HepG2 (cell line): ENCODE measurements around the gene PEX5. TPM values are rescaled to one million over a fixed set of nuclear protein-coding genes. Genes with fewer than 3 reads are reported as not detected.

Source experiments
- ARNTL ChIP-seq: sonication (generic); formaldehyde crosslinking; IDR thresholded peaks from 2 replicates; pipeline ENCODE4 v1.4.0; 2020; ENCODE audit warnings: mild to moderate bottlenecking, missing genetic modification reagents
- EED ChIP-seq: sonication (generic); formaldehyde crosslinking; IDR thresholded peaks from 2 replicates; pipeline ENCODE4 v1.5.0; 2020; ENCODE audit warnings: mild to moderate bottlenecking, missing genetic modification reagents
- GLI4 ChIP-seq: sonication (generic); formaldehyde crosslinking; IDR thresholded peaks from 2 replicates; pipeline ENCODE4 v1.5.1; 2020; ENCODE audit warnings: missing genetic modification reagents, mild to moderate bottlenecking, moderate library complexity, borderline replicate concordance
- JUN ChIP-seq: sonication (generic); formaldehyde crosslinking; IDR thresholded peaks from 2 replicates; pipeline ENCODE4 v1.4.0; 2020; ENCODE audit warnings: mild to moderate bottlenecking, missing genetic modification reagents
- KAT7 ChIP-seq: IDR thresholded peaks from 2 replicates; pipeline ENCODE4 v1.6.1; 2018; ENCODE audit warnings: borderline replicate concordance, missing compliant biosample characterization
- LCORL ChIP-seq, 2 experiments: fragments of 450-650 bp in 1 of 2; sonication (generic) in 1 of 2; formaldehyde crosslinking in 1 of 2; IDR thresholded peaks; 2 replicates each; pipeline versions ENCODE4 v1.5.0 to v1.6.1; 2017 to 2020; ENCODE audit warnings: antibody characterized with exemption in 1 of 2, missing genetic modification reagents in 1 of 2
- PHF8 ChIP-seq: sonication (generic); formaldehyde crosslinking; IDR thresholded peaks from 2 replicates; pipeline ENCODE4 v1.5.0; 2020; ENCODE audit warnings: missing genetic modification reagents
- SRSF4 ChIP-seq: fragments of 200-400 bp; formaldehyde crosslinking; IDR thresholded peaks from one replicate; pipeline ENCODE4 v1.6.1; 2018; ENCODE audit warnings: mild to moderate bottlenecking, low read depth, low read length, moderate library complexity; ENCODE audit not compliant: poor library complexity, severe bottlenecking
- XRCC5 ChIP-seq: fragments of 200-400 bp; formaldehyde crosslinking; optimal IDR thresholded peaks from 2 replicates; pipeline ENCODE3; 2017; ENCODE audit warnings: mild to moderate bottlenecking, low read length
- ZC3H13 ChIP-seq: sonication (generic); formaldehyde crosslinking; IDR thresholded peaks from 2 replicates; pipeline ENCODE4 v1.8.1; 2023; ENCODE audit warnings: mild to moderate bottlenecking, missing genetic modification reagents, moderate library complexity
- ZNF607 ChIP-seq: sonication (generic); formaldehyde crosslinking; IDR thresholded peaks from 2 replicates; pipeline ENCODE4 v1.5.1; 2020; ENCODE audit warnings: missing genetic modification reagents, mild to moderate bottlenecking, borderline replicate concordance
- ZNF709 ChIP-seq: sonication (generic); formaldehyde crosslinking; IDR thresholded peaks from 2 replicates; pipeline ENCODE4 v1.5.0; 2020; ENCODE audit warnings: mild to moderate bottlenecking, missing genetic modification reagents
- ZNF768 ChIP-seq: sonication (generic); formaldehyde crosslinking; IDR thresholded peaks from 2 replicates; pipeline ENCODE4 v1.4.0; 2020; ENCODE audit warnings: missing genetic modification reagents
- polyA plus RNA-seq, 8 experiments: library from polyadenylated mRNA; depleted of rRNA in 3 of 8; stranded (reverse) in 7 of 8; unstranded in 1 of 8; fragments of >200 nt; fragmentation: Illumina TruSeq in 4 of 8; extraction: Trizol in 4 of 8; gene quantifications; 2 replicates each; pipeline versions ENCODE4 v1.2.1 to v1.2.3, GENCODE V29; 2011 to 2016; ENCODE audit warnings: low read depth in 4 of 8, missing spikeins in 1 of 8, mixed read lengths in 1 of 8; ENCODE audit not compliant: insufficient read depth in 1 of 8
- total RNA-seq, 5 experiments: library from RNA; depleted of rRNA; stranded (reverse); fragments of >200 nt; fragmentation: Illumina TruSeq; extraction: Trizol; gene quantifications; 2 replicates each; pipeline ENCODE4 v1.2.3, GENCODE V29; 2016; ENCODE audit warnings: low read depth in 1 of 5
- TF ChIP-seq, protein P1 (sequence below): sonication (generic); formaldehyde crosslinking; conservative IDR thresholded peaks from 2 replicates; pipeline ENCODE4 v1.4.0; 2020; ENCODE audit warnings: mild to moderate bottlenecking, missing genetic modification reagents, moderate library complexity
- TF ChIP-seq, protein P2 (sequence below): sonication (generic); formaldehyde crosslinking; IDR thresholded peaks from 2 replicates; pipeline ENCODE4 v1.5.0; 2020; ENCODE audit warnings: mild to moderate bottlenecking, low read depth, missing genetic modification reagents, borderline replicate concordance
- TF ChIP-seq, protein P3 (sequence below): sonication (generic); formaldehyde crosslinking; IDR thresholded peaks from 2 replicates; pipeline ENCODE4 v1.4.0; 2020; ENCODE audit warnings: missing genetic modification reagents, mild to moderate bottlenecking, borderline replicate concordance
- TF ChIP-seq, protein P4 (sequence below): sonication (generic); formaldehyde crosslinking; IDR thresholded peaks from 2 replicates; pipeline ENCODE4 v1.8.1; 2023; ENCODE audit warnings: mild to moderate bottlenecking, missing genetic modification reagents
- TF ChIP-seq, protein P5 (sequence below): sonication (generic); formaldehyde crosslinking; IDR thresholded peaks from 2 replicates; pipeline ENCODE4 v1.5.0; 2020; ENCODE audit warnings: missing genetic modification reagents

The PEX5 gene
- total and polyA plus RNA-seq, 2 of the 13 experiments (the other 11 are each of a cell fraction or from before 2014, with no cell fraction given), result 16.4 to 29.0 TPM

DNA sequence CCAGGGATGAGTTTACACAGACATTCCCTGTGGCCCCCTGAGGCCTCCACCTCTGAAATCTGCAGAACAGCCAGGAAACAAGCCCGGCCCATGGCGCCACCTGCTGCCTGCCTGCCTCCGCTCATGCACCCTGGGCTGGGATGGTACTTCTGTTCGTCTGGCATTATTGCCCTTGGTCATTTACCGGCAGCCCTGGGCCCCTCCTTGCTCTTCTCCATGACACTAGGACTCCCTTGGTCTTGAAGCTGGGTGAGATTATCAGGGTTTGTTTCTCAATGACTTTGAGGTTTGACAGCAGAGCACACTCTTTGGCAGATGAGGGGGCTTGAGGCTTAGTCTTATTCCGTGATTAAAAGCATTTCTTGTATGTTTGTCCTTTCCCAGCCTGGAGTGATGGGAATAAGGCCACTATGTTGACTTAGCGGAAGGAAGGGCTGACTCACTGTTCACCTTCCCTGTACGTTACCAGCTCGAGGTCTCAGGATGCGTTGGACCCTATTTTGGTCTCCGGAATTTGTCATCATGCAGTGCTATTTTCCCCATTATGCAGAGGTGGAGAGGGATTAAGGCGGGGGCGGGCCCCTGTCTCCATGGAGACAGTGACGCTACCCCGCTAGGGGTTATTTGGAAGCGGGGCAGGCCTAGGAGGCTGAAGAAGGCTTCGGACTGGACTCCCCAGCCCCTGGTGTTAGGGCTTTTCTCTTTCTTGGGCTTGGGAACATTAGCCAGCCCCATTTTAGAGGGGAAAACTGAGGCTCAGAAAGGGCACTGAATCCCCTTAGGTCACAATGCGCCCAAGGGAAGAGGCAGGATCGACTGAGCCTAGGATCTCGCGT lies 706 bp upstream of the PEX5 start (continued):
- TF ChIP-seq, protein P1, sequence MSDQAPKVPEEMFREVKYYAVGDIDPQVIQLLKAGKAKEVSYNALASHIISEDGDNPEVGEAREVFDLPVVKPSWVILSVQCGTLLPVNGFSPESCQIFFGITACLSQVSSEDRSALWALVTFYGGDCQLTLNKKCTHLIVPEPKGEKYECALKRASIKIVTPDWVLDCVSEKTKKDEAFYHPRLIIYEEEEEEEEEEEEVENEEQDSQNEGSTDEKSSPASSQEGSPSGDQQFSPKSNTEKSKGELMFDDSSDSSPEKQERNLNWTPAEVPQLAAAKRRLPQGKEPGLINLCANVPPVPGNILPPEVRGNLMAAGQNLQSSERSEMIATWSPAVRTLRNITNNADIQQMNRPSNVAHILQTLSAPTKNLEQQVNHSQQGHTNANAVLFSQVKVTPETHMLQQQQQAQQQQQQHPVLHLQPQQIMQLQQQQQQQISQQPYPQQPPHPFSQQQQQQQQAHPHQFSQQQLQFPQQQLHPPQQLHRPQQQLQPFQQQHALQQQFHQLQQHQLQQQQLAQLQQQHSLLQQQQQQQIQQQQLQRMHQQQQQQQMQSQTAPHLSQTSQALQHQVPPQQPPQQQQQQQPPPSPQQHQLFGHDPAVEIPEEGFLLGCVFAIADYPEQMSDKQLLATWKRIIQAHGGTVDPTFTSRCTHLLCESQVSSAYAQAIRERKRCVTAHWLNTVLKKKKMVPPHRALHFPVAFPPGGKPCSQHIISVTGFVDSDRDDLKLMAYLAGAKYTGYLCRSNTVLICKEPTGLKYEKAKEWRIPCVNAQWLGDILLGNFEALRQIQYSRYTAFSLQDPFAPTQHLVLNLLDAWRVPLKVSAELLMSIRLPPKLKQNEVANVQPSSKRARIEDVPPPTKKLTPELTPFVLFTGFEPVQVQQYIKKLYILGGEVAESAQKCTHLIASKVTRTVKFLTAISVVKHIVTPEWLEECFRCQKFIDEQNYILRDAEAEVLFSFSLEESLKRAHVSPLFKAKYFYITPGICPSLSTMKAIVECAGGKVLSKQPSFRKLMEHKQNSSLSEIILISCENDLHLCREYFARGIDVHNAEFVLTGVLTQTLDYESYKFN, result no peak
- TF ChIP-seq, protein P2, sequence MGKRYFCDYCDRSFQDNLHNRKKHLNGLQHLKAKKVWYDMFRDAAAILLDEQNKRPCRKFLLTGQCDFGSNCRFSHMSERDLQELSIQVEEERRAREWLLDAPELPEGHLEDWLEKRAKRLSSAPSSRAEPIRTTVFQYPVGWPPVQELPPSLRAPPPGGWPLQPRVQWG, result no peak
- TF ChIP-seq ZNF607 (CRISPR knock-in tag), result 0 out of 2 replicates have a peak, but pooled peaks have one; percentile 79
- peak; percentile 44 for TF ChIP-seq XRCC5
- TF ChIP-seq, protein P3, sequence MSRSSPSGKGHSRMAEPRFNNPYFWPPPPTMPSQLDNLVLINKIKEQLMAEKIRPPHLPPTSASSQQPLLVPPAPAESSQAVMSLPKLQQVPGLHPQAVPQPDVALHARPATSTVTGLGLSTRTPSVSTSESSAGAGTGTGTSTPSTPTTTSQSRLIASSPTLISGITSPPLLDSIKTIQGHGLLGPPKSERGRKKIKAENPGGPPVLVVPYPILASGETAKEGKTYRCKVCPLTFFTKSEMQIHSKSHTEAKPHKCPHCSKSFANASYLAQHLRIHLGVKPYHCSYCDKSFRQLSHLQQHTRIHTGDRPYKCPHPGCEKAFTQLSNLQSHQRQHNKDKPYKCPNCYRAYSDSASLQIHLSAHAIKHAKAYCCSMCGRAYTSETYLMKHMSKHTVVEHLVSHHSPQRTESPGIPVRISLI (CRISPR knock-in tag), result 0 out of 2 replicates have a peak, but pooled peaks have one; percentile 22
- TF ChIP-seq, protein P4, sequence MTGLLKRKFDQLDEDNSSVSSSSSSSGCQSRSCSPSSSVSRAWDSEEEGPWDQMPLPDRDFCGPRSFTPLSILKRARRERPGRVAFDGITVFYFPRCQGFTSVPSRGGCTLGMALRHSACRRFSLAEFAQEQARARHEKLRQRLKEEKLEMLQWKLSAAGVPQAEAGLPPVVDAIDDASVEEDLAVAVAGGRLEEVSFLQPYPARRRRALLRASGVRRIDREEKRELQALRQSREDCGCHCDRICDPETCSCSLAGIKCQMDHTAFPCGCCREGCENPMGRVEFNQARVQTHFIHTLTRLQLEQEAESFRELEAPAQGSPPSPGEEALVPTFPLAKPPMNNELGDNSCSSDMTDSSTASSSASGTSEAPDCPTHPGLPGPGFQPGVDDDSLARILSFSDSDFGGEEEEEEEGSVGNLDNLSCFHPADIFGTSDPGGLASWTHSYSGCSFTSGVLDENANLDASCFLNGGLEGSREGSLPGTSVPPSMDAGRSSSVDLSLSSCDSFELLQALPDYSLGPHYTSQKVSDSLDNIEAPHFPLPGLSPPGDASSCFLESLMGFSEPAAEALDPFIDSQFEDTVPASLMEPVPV (CRISPR knock-in tag), result no peak
- TF ChIP-seq ARNTL, result peak; percentile 55; the same call in 1 of the 2 replicates
- peak; percentile 9 for TF ChIP-seq PHF8
- TF ChIP-seq KAT7, result 0 out of 2 replicates have a peak, but pooled peaks have one; percentile 47
- TF ChIP-seq, protein P5, sequence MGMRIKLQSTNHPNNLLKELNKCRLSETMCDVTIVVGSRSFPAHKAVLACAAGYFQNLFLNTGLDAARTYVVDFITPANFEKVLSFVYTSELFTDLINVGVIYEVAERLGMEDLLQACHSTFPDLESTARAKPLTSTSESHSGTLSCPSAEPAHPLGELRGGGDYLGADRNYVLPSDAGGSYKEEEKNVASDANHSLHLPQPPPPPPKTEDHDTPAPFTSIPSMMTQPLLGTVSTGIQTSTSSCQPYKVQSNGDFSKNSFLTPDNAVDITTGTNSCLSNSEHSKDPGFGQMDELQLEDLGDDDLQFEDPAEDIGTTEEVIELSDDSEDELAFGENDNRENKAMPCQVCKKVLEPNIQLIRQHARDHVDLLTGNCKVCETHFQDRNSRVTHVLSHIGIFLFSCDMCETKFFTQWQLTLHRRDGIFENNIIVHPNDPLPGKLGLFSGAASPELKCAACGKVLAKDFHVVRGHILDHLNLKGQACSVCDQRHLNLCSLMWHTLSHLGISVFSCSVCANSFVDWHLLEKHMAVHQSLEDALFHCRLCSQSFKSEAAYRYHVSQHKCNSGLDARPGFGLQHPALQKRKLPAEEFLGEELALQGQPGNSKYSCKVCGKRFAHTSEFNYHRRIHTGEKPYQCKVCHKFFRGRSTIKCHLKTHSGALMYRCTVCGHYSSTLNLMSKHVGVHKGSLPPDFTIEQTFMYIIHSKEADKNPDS, result 0 out of 2 replicates have a peak, but pooled peaks have one; percentile 42
- no peak for TF ChIP-seq SRSF4
- peak; percentile 21; the same call in 1 of the 2 replicates for TF ChIP-seq GLI4
- 0 out of 2 replicates have a peak, but pooled peaks have one; percentile 51 for TF ChIP-seq EED (CRISPR knock-in tag)
- no peak for TF ChIP-seq LCORL (IDR thresholded peaks at IDR 0.05)
- TF ChIP-seq LCORL (CRISPR knock-in tag; IDR thresholded peaks at IDR 0.05), result peak; percentile 66
- peak; percentile 81 for TF ChIP-seq ZNF768 (CRISPR knock-in tag)
- no peak; the same call in 1 of the 2 replicates for TF ChIP-seq ZNF709 (CRISPR knock-in tag)
- TF ChIP-seq JUN (CRISPR knock-in tag), result peak; percentile 57; the same call in 1 of the 2 replicates
- TF ChIP-seq ZC3H13 (CRISPR knock-in tag), result no peak
